ENCODE measurements around the gene TUBB6. TPM values are rescaled to one million over a fixed set of nuclear protein-coding genes. Genes with fewer than 3 reads are reported as not detected.

Gene TUBB6
- total and polyA plus RNA-seq, 11 donors, result 64.8 to 800 (median 126) TPM

GRCh38 chr18:12335503-12335902 lies 27.5 kb downstream of the TUBB6 start:
- intact Hi-C loops (cut with DNase I), result loop anchor here in 1 of 10 donors (5.0 kb wide), 1 partner anchor 37 kb away; no protein-coding TSS in a partner anchor

GRCh38 chr18:12336171-12336613 lies 28.2 kb downstream of the TUBB6 start:
- ATAC-seq (peak; percentile 19 to 59 (median 36)), DNase-seq (no peak)
- Histone ChIP-seq H3K9me3 (no peaks in the 10 kb centered on the region), H3K27ac (peak overlapping the region in 7 of 12 donors; percentile 8 to 55 (median 20)), H3K4me1 (peaks cover 0 to 60% (median 22%) of the 10 kb centered on the region in 12 donors), H3K4me3 (no peak overlapping the region), H3K36me3 (peaks cover 0 to 93% (median 82%) of the 10 kb centered on the region in 9 donors), H3K27me3 (no peaks in the 10 kb centered on the region)
- 50 to 63% (median 57%) methylated on average over 2 of the region's 2 CpGs for WGBS, 4 donors
- TF ChIP-seq CTCF (IDR thresholded peaks at IDR 0.05) (no peak), POLR2A (IDR thresholded peaks at IDR 0.05) (no peak)
- intact Hi-C loops (cut with DNase I), result loop anchor here in 1 of 10 donors (5.0 kb wide), 1 partner anchor 36 kb away; no protein-coding TSS in a partner anchor

More at GRCh38 chr18:12335503-12335902, 27.5 kb downstream of the TUBB6 start:
- no peak for ATAC-seq
- H3K4me3 ChIP-seq, result no peak overlapping the region
- no peaks in the 10 kb centered on the region for H3K27me3 ChIP-seq
- peak overlapping the region in 6 of 12 donors; percentile 5 to 55 (median 18) for H3K27ac ChIP-seq
- H3K4me1 ChIP-seq, result peaks cover 0 to 60% (median 22%) of the 10 kb centered on the region in 12 donors
- no peaks in the 10 kb centered on the region for H3K9me3 ChIP-seq
- no peak for TF ChIP-seq POLR2A (IDR thresholded peaks at IDR 0.05)
- TF ChIP-seq CTCF (IDR thresholded peaks at IDR 0.05), result no peak
- no peak for DNase-seq
- peaks cover 0 to 93% (median 83%) of the 10 kb centered on the region in 9 donors for H3K36me3 ChIP-seq
- WGBS, 4 donors, result 67 to 80% (median 72%) methylated on average over 7 of the region's 7 CpGs

GRCh38 chr18:12336887-12337286 lies 28.8 kb downstream of the TUBB6 start:
- Histone ChIP-seq H3K4me1 (peaks cover 0 to 60% (median 22%) of the 10 kb centered on the region in 12 donors), H3K27ac (peak overlapping the region in 6 of 12 donors; percentile 11 to 66 (median 20)), H3K4me3 (no peak overlapping the region), H3K36me3 (peaks cover 0 to 93% (median 85%) of the 10 kb centered on the region in 9 donors), H3K9me3 (no peaks in the 10 kb centered on the region), H3K27me3 (no peaks in the 10 kb centered on the region)
- 50 to 62% (median 57%) methylated on average over 6 of the region's 6 CpGs for WGBS, 4 donors
- no peak for DNase-seq
- TF ChIP-seq POLR2A (IDR thresholded peaks at IDR 0.05) (no peak), CTCF (IDR thresholded peaks at IDR 0.05) (no peak)
- intact Hi-C loops (cut with DNase I), result loop anchor here in 1 of 10 donors (5.0 kb wide), 1 partner anchor 35 kb away; no protein-coding TSS in a partner anchor
- ATAC-seq, result no peak

DNA sequence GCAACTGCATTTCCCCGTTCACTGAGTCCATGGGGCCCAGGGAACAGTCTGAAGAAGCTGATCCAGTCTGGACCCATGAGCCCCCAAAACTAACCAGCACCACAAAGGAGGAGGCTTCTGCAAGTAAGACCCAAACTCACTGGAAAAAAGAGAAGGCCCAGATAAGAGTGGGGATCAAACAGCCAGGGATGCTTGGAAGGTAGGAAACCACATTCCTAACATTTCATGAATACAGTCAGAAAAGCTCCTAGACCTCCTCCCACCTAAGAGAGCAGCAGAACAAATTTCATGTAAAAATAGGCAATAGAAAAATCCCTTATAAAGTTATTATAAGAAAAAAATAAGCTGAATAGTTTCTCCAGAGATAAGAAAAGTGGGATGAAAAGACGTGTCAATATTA lies 30.3 kb downstream of the TUBB6 start:
- ATAC-seq, result no peak
- TF ChIP-seq POLR2A (IDR thresholded peaks at IDR 0.05) (no peak), CTCF (IDR thresholded peaks at IDR 0.05) (no peak)
- Histone ChIP-seq H3K27me3 (no peaks in the 10 kb centered on the region), H3K4me1 (peaks cover 0 to 63% (median 22%) of the 10 kb centered on the region in 12 donors), H3K9me3 (no peaks in the 10 kb centered on the region), H3K4me3 (no peak overlapping the region), H3K36me3 (peaks cover 0 to 100% (median 96%) of the 10 kb centered on the region in 9 donors), H3K27ac (peak overlapping the region in 8 of 12 donors; percentile 22 to 70 (median 65))
- intact Hi-C loops (cut with DNase I), result loop anchor here in 1 of 10 donors (5.0 kb wide), 1 partner anchor 34 kb away; no protein-coding TSS in a partner anchor
- no peak for DNase-seq
- WGBS, 4 donors, result 48 to 60% (median 55%) methylated on average over 2 of the region's 2 CpGs

All from heart left ventricle (tissue), 16 donors.